WTC11 (cell line): Measurements from ENCODE around the gene TCAIM. TPM values are rescaled to one million over a fixed set of nuclear protein-coding genes. Genes with fewer than 3 reads are reported as not detected.

Experiments
- ATAC-seq: fragments of 200-7000 bp; cut with Tn5 transposase; 2 replicates; pipeline ENCODE4 v1.10.0; 2021; ENCODE audit warnings: mild to moderate bottlenecking, moderate library complexity
- CTCF ChIA-PET: fragments of 300-600 bp; sonication (Branson Sonifier 250); formaldehyde crosslinking; loops from one replicate; lab custom pipeline; 2021; ENCODE audit warnings: antibody characterized with exemption; lab: Charles Lee
- POLR2A ChIA-PET: fragments of 350-600 bp; sonication (Branson Sonifier 250); formaldehyde crosslinking; loops from one replicate; lab custom pipeline; 2021; ENCODE audit warnings: antibody characterized with exemption; lab: Charles Lee
- DNase-seq: peaks from one replicate; pipeline ENCODE4 v3.0.0; 2021; ENCODE audit warnings: low spot score
- H3K27ac Mint-ChIP-seq: 2 replicates; pipeline ENCODE4 v1.8.0; 2021; ENCODE audit warnings: mixed read lengths
- H3K27me3 Mint-ChIP-seq: 2 replicates; pipeline ENCODE4 v1.8.0; 2021; ENCODE audit warnings: low read depth, mild to moderate bottlenecking, moderate library complexity, mixed read lengths
- H3K36me3 Mint-ChIP-seq: 2 replicates; pipeline ENCODE4 v1.8.0; 2021; ENCODE audit warnings: mixed read lengths
- H3K4me1 Mint-ChIP-seq: 2 replicates; pipeline ENCODE4 v1.8.0; 2022; ENCODE audit warnings: mixed read lengths
- H3K4me3 Mint-ChIP-seq: 2 replicates; pipeline ENCODE4 v1.8.0; 2021; ENCODE audit warnings: mild to moderate bottlenecking, moderate library complexity, mixed read lengths
- H3K9me3 Mint-ChIP-seq: 2 replicates; pipeline ENCODE4 v1.8.0; 2021; ENCODE audit warnings: mixed read lengths
- AFF4 ChIP-seq: sonication (generic); formaldehyde crosslinking; IDR thresholded peaks from 2 replicates; pipeline ENCODE4 v1.8.1; 2023; ENCODE audit warnings: mild to moderate bottlenecking, missing genetic modification reagents, borderline replicate concordance
- ATF2 ChIP-seq: sonication (generic); formaldehyde crosslinking; IDR thresholded peaks from 2 replicates; pipeline ENCODE4 v1.8.1; 2022; ENCODE audit warnings: low read depth, missing genetic modification reagents, borderline replicate concordance
- CREM ChIP-seq: sonication (generic); formaldehyde crosslinking; IDR thresholded peaks from 2 replicates; pipeline ENCODE4 v1.8.1; 2022; ENCODE audit warnings: mild to moderate bottlenecking, missing genetic modification reagents, moderate library complexity
- E2F5 ChIP-seq: sonication (generic); formaldehyde crosslinking; IDR thresholded peaks from 2 replicates; pipeline ENCODE4 v1.8.1; 2022; ENCODE audit warnings: mild to moderate bottlenecking, moderate library complexity, missing genetic modification reagents
- ETV6 ChIP-seq: sonication (generic); formaldehyde crosslinking; IDR thresholded peaks from 2 replicates; pipeline ENCODE4 v1.8.1; 2022; ENCODE audit warnings: mild to moderate bottlenecking, missing genetic modification reagents
- HMGXB4 ChIP-seq: sonication (generic); formaldehyde crosslinking; IDR thresholded peaks from 2 replicates; pipeline ENCODE4 v1.8.1; 2023; ENCODE audit warnings: mild to moderate bottlenecking, moderate library complexity, missing genetic modification reagents
- IRF1 ChIP-seq: sonication (generic); formaldehyde crosslinking; IDR thresholded peaks from 2 replicates; pipeline ENCODE4 v1.8.0; 2023; ENCODE audit warnings: missing genetic modification reagents
- JUN ChIP-seq: sonication (generic); formaldehyde crosslinking; IDR thresholded peaks from 2 replicates; pipeline ENCODE4 v1.8.0; 2023; ENCODE audit warnings: mild to moderate bottlenecking, missing genetic modification reagents
- KAT7 ChIP-seq: sonication (generic); formaldehyde crosslinking; IDR thresholded peaks from 2 replicates; pipeline ENCODE4 v1.8.1; 2023; ENCODE audit warnings: missing genetic modification reagents, mild to moderate bottlenecking, borderline replicate concordance
- NFE2L1 ChIP-seq: sonication (generic); formaldehyde crosslinking; IDR thresholded peaks from 2 replicates; pipeline ENCODE4 v1.8.1; 2023; ENCODE audit warnings: missing genetic modification reagents
- NFYB ChIP-seq: sonication (generic); formaldehyde crosslinking; conservative IDR thresholded peaks from 2 replicates; pipeline ENCODE4 v1.8.0; 2022; ENCODE audit warnings: low read depth, missing genetic modification reagents
- OVOL2 ChIP-seq: fragments of 250-450 bp; sonication (Bioruptor Pico); IDR thresholded peaks from 2 replicates; pipeline ENCODE4 v1.9.0; 2021; ENCODE audit warnings: mild to moderate bottlenecking, borderline replicate concordance
- SMAD3 ChIP-seq: sonication (generic); formaldehyde crosslinking; IDR thresholded peaks from 2 replicates; pipeline ENCODE4 v1.8.0; 2022; ENCODE audit warnings: missing genetic modification reagents, mild to moderate bottlenecking, borderline replicate concordance
- SP1 ChIP-seq: sonication (generic); formaldehyde crosslinking; conservative IDR thresholded peaks from 2 replicates; pipeline ENCODE4 v1.8.1; 2022; ENCODE audit warnings: missing genetic modification reagents
- STAT6 ChIP-seq: sonication (generic); formaldehyde crosslinking; conservative IDR thresholded peaks from 2 replicates; pipeline ENCODE4 v1.8.1; 2023; ENCODE audit warnings: mild to moderate bottlenecking, low read depth, missing genetic modification reagents, moderate library complexity
- TEAD1 ChIP-seq: sonication (generic); formaldehyde crosslinking; IDR thresholded peaks from 2 replicates; pipeline ENCODE4 v1.8.0; 2022; ENCODE audit warnings: mild to moderate bottlenecking, missing genetic modification reagents
- ZNF138 ChIP-seq: sonication (generic); formaldehyde crosslinking; conservative IDR thresholded peaks from 2 replicates; pipeline ENCODE4 v1.8.1; 2022; ENCODE audit warnings: mild to moderate bottlenecking, moderate library complexity, missing genetic modification reagents
- ZNF671 ChIP-seq: fragments of 250-450 bp; sonication (Bioruptor Pico); IDR thresholded peaks from 2 replicates; pipeline ENCODE4 v1.8.0; 2021; ENCODE audit warnings: mild to moderate bottlenecking
- total RNA-seq: library from RNA; stranded (reverse); gene quantifications from 3 replicates; pipeline ENCODE4 v1.2.3, GENCODE V29; 2021

The TCAIM gene
- total RNA-seq, 1 experiment from 2014 or later, result 18.9 TPM

GRCh38 chr3:44415421-44415820 is 76.9 kb downstream of the TCAIM start:
- H3K4me1 Mint-ChIP-seq, result peaks cover 6% of the 10 kb centered on the region
- no peaks in the 10 kb centered on the region; the same call in 1 of the 2 replicates for H3K27me3 Mint-ChIP-seq
- ATAC-seq, result no peak
- POLR2A ChIA-PET, result no interaction called here
- peaks cover 11% of the 10 kb centered on the region for H3K9me3 Mint-ChIP-seq
- TF ChIP-seq JUN (CRISPR knock-in tag), result no peak
- no peak for TF ChIP-seq AFF4 (CRISPR knock-in tag)
- TF ChIP-seq ZNF138, result no peak
- TF ChIP-seq IRF1 (CRISPR knock-in tag), result no peak
- no peak for TF ChIP-seq STAT6 (CRISPR knock-in tag)
- TF ChIP-seq ATF2 (CRISPR knock-in tag), result no peak
- no peak for TF ChIP-seq ZNF671 (CRISPR knock-in tag)
- TF ChIP-seq NFYB, result no peak
- no peak for TF ChIP-seq CREM (CRISPR knock-in tag)
- no peak for TF ChIP-seq TEAD1 (CRISPR knock-in tag)
- no peak for TF ChIP-seq NFE2L1 (CRISPR knock-in tag)
- TF ChIP-seq HMGXB4, result no peak
- TF ChIP-seq OVOL2 (CRISPR knock-in tag), result no peak
- no peak for TF ChIP-seq ETV6
- TF ChIP-seq SMAD3 (CRISPR knock-in tag), result no peak
- TF ChIP-seq E2F5 (CRISPR knock-in tag), result no peak
- no peak for TF ChIP-seq KAT7 (CRISPR knock-in tag)
- TF ChIP-seq SP1 (CRISPR knock-in tag), result no peak
- H3K36me3 Mint-ChIP-seq, result no peaks in the 10 kb centered on the region
- CTCF ChIA-PET, result no interaction called here
- no peak overlapping the region for H3K4me3 Mint-ChIP-seq
- no peak overlapping the region for H3K27ac Mint-ChIP-seq
- no peak for DNase-seq
